ENCODE measurements around the gene PPME1. TPM values are rescaled to one million over a fixed set of nuclear protein-coding genes. Genes with fewer than 3 reads are reported as not detected.
"Not testable (repeated sequence)": the region's sequence is repeated elsewhere in the genome, so short reads cannot be mapped to it uniquely, and the experiment has no call there.

The PPME1 gene
- total and polyA plus RNA-seq, 9 donors, result 27.1 to 48.1 (median 43.8) TPM

DNA sequence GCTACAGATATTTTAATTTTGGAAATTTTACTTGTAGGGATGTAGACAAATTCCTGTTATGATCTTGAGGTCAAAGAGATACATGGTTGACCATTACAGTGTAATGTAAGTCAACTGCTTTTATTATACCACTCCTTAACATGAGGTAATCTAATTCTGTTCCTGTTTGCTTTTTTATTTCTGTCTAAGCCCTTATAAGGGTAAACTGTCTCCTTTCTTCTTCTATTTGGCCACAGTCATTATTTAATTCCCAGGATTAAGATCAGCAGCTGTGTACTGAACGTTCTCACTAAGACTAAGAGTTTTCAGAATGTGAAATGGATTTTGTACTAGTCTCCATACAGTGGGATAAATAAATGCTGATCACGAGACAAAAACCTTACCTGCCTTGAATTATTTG lies 33.1 kb upstream of the PPME1 start:
- Histone ChIP-seq H3K4me1 (ENCODE audit: control insufficient read depth, insufficient read depth, low read length) (peaks cover 11% of the 10 kb centered on the region), H3K27me3 (ENCODE audit: control insufficient read depth, insufficient read depth, low read length) (no peaks in the 10 kb centered on the region), H3K27ac (ENCODE audit: low read length) (peak overlapping the region; percentile 84), H3K4me3 (ENCODE audit: low read length) (no peak overlapping the region), H3K9me3 (replicated peaks; ENCODE audit: control insufficient read depth, low read depth, low read length) (no peaks in the 10 kb centered on the region), H3K36me3 (ENCODE audit: control insufficient read depth, insufficient read depth, low read length) (peaks cover 17% of the 10 kb centered on the region)
- no CpG with 5 or more reads among the region's 2 CpGs for WGBS (ENCODE audit: insufficient coverage)
- peak; percentile 59 for DNase-seq

GRCh38 chr11:74138572-74138971 lies 32.5 kb upstream of the PPME1 start:
- Histone ChIP-seq H3K9me3 (replicated peaks; ENCODE audit: control insufficient read depth, low read depth, low read length) (no peaks in the 10 kb centered on the region), H3K36me3 (ENCODE audit: control insufficient read depth, insufficient read depth, low read length) (peaks cover 13% of the 10 kb centered on the region), H3K27me3 (ENCODE audit: control insufficient read depth, insufficient read depth, low read length) (no peaks in the 10 kb centered on the region), H3K4me3 (ENCODE audit: low read length) (no peak overlapping the region), H3K4me1 (ENCODE audit: control insufficient read depth, insufficient read depth, low read length) (peaks cover 11% of the 10 kb centered on the region), H3K27ac (ENCODE audit: low read length) (peak overlapping the region; percentile 84)
- WGBS (ENCODE audit: insufficient coverage), result 50% methylated on average over 1 of the region's 2 CpGs
- DNase-seq, result peak; percentile 93

DNA sequence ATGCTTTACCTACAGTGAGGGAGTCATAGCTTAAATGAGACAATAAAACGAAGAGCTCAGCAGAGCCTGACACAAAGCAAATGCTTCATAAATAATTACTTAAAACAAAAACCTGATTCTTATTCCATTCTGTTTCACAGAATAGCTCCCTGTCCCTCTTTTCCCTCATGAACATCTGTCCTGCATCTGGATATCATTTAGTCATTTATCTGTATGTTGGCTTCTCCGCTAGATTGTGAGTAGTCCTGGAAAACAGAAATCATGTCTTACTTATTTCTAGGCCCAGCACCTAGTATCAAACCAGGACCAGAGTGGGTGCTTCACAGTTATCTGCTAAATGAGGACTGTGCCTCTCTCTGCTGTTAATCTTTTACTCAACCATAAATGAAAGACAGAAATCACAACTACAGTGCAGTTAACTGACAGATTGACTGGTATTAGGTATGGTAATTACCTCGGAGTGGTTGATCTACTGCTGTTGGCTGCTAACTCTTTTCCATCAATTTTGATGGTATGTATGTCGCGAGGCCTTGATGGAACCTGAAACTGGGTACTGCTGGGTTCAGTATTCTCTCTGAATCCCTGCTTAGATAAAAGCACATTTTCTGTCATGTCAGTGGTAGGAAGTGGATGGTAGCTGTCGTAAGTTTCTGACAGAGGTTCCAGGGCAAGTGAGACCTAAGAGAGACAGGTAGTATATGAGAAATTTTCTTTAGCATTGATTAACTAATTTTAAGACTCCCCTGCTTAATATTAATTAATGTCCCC lies 31.8 kb upstream of the PPME1 start:
- Histone ChIP-seq H3K9me3 (replicated peaks; ENCODE audit: control insufficient read depth, low read depth, low read length) (no peaks in the 10 kb centered on the region), H3K4me1 (ENCODE audit: control insufficient read depth, insufficient read depth, low read length) (peaks cover 11% of the 10 kb centered on the region), H3K27ac (ENCODE audit: low read length) (peak overlapping the region; percentile 84), H3K4me3 (ENCODE audit: low read length) (no peak overlapping the region), H3K36me3 (ENCODE audit: control insufficient read depth, insufficient read depth, low read length) (peaks cover 12% of the 10 kb centered on the region), H3K27me3 (ENCODE audit: control insufficient read depth, insufficient read depth, low read length) (no peaks in the 10 kb centered on the region)
- no CpG with 5 or more reads among the region's 6 CpGs for WGBS (ENCODE audit: insufficient coverage)
- DNase-seq, result peak; percentile 67

GRCh38 chr11:74139919-74140431 lies 31.1 kb upstream of the PPME1 start:
- Histone ChIP-seq H3K27ac (ENCODE audit: low read length) (peak overlapping the region; percentile 84), H3K4me1 (ENCODE audit: control insufficient read depth, insufficient read depth, low read length) (peaks cover 11% of the 10 kb centered on the region)
- WGBS (ENCODE audit: insufficient coverage), result no CpG with 5 or more reads among the region's 1 CpG
- not testable (repeated sequence) for DNase-seq; H3K4me3 ChIP-seq (ENCODE audit: low read length); H3K9me3 ChIP-seq (replicated peaks; ENCODE audit: control insufficient read depth, low read depth, low read length); H3K36me3 ChIP-seq (ENCODE audit: control insufficient read depth, insufficient read depth, low read length); H3K27me3 ChIP-seq (ENCODE audit: control insufficient read depth, insufficient read depth, low read length)

DNA sequence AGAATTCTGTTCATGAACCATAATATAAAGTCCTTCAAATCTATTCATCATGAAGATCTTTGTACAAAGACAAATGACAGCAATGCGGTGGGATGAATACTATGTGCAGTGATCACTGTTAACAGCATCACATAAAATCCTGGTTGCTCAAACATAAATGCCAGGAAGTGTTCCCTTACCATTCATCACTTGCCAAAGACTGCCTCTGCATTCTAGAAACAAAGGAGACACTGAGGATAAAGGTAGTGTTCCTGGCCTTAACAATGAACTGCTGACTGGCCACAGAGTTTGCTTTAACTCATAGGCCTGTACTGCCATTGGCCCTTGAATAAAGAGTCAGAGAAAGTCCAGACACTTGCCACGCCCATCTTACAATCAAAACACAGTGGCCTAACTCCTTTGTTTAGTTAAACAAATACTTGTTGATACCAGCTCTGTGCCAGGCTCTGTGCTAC lies 29.8 kb upstream of the PPME1 start:
- Histone ChIP-seq H3K27me3 (ENCODE audit: control insufficient read depth, insufficient read depth, low read length) (no peaks in the 10 kb centered on the region), H3K4me1 (ENCODE audit: control insufficient read depth, insufficient read depth, low read length) (peaks cover 11% of the 10 kb centered on the region), H3K36me3 (ENCODE audit: control insufficient read depth, insufficient read depth, low read length) (peaks cover 5% of the 10 kb centered on the region), H3K27ac (ENCODE audit: low read length) (no peak overlapping the region), H3K9me3 (replicated peaks; ENCODE audit: control insufficient read depth, low read depth, low read length) (no peaks in the 10 kb centered on the region), H3K4me3 (ENCODE audit: low read length) (no peak overlapping the region)
- WGBS (ENCODE audit: insufficient coverage), result 80% methylated on average over 1 of the region's 2 CpGs
- DNase-seq, result no peak

GRCh38 chr11:74141908-74142307 lies 29.2 kb upstream of the PPME1 start:
- WGBS (ENCODE audit: insufficient coverage), result no CpG with 5 or more reads among the region's 3 CpGs
- peaks cover 11% of the 10 kb centered on the region for H3K4me1 ChIP-seq (ENCODE audit: control insufficient read depth, insufficient read depth, low read length)

GRCh38 chr11:74142624-74143023 lies 28.5 kb upstream of the PPME1 start:
- Histone ChIP-seq H3K27ac (ENCODE audit: low read length) (no peak overlapping the region), H3K4me3 (ENCODE audit: low read length) (no peak overlapping the region), H3K36me3 (ENCODE audit: control insufficient read depth, insufficient read depth, low read length) (peaks cover 2% of the 10 kb centered on the region), H3K27me3 (ENCODE audit: control insufficient read depth, insufficient read depth, low read length) (no peaks in the 10 kb centered on the region), H3K9me3 (replicated peaks; ENCODE audit: control insufficient read depth, low read depth, low read length) (no peaks in the 10 kb centered on the region), H3K4me1 (ENCODE audit: control insufficient read depth, insufficient read depth, low read length) (peaks cover 11% of the 10 kb centered on the region)
- WGBS (ENCODE audit: insufficient coverage), result 79% methylated on average over 2 of the region's 3 CpGs
- DNase-seq, result no peak

More at GRCh38 chr11:74141908-74142307, 29.2 kb upstream of the PPME1 start:
- Histone ChIP-seq H3K27ac (ENCODE audit: low read length) (no peak overlapping the region), H3K36me3 (ENCODE audit: control insufficient read depth, insufficient read depth, low read length) (peaks cover 2% of the 10 kb centered on the region), H3K4me3 (ENCODE audit: low read length) (no peak overlapping the region), H3K9me3 (replicated peaks; ENCODE audit: control insufficient read depth, low read depth, low read length) (no peaks in the 10 kb centered on the region), H3K27me3 (ENCODE audit: control insufficient read depth, insufficient read depth, low read length) (no peaks in the 10 kb centered on the region)
- DNase-seq, result no peak

- Histone ChIP-seq H3K36me3 (ENCODE audit: control insufficient read depth, insufficient read depth, low read length) (peaks cover under 1% of the 10 kb centered on the region), H3K27ac (ENCODE audit: low read length) (no peak overlapping the region), H3K4me3 (ENCODE audit: low read length) (no peak overlapping the region), H3K4me1 (ENCODE audit: control insufficient read depth, insufficient read depth, low read length) (peaks cover 4% of the 10 kb centered on the region), H3K9me3 (replicated peaks; ENCODE audit: control insufficient read depth, low read depth, low read length) (no peaks in the 10 kb centered on the region), H3K27me3 (ENCODE audit: control insufficient read depth, insufficient read depth, low read length) (no peaks in the 10 kb centered on the region)
- WGBS (ENCODE audit: insufficient coverage), result 80% methylated on average over 1 of the region's 4 CpGs
- DNase-seq, result no peak
Observed at GRCh38 chr11:74144592-74144991, 26.5 kb upstream of the PPME1 start.

- H3K4me3 ChIP-seq (ENCODE audit: low read length), result no peak overlapping the region
- no peak for DNase-seq
- H3K36me3 ChIP-seq (ENCODE audit: control insufficient read depth, insufficient read depth, low read length), result no peaks in the 10 kb centered on the region
- no peaks in the 10 kb centered on the region for H3K9me3 ChIP-seq (replicated peaks; ENCODE audit: control insufficient read depth, low read depth, low read length)
- 100% methylated on average over 2 of the region's 5 CpGs for WGBS (ENCODE audit: insufficient coverage)
- no peaks in the 10 kb centered on the region for H3K27me3 ChIP-seq (ENCODE audit: control insufficient read depth, insufficient read depth, low read length)
- no peaks in the 10 kb centered on the region for H3K4me1 ChIP-seq (ENCODE audit: control insufficient read depth, insufficient read depth, low read length)
- H3K27ac ChIP-seq (ENCODE audit: low read length), result no peak overlapping the region
Observed at GRCh38 chr11:74147199-74147929, 23.7 kb upstream of the PPME1 start.

- H3K4me3 ChIP-seq (ENCODE audit: low read length), result no peak overlapping the region
- H3K27me3 ChIP-seq (ENCODE audit: control insufficient read depth, insufficient read depth, low read length), result no peaks in the 10 kb centered on the region
- H3K36me3 ChIP-seq (ENCODE audit: control insufficient read depth, insufficient read depth, low read length), result peaks cover 4% of the 10 kb centered on the region
- H3K9me3 ChIP-seq (replicated peaks; ENCODE audit: control insufficient read depth, low read depth, low read length), result peaks cover 3% of the 10 kb centered on the region
- no peak for DNase-seq
- H3K27ac ChIP-seq (ENCODE audit: low read length), result no peak overlapping the region
- no peaks in the 10 kb centered on the region for H3K4me1 ChIP-seq (ENCODE audit: control insufficient read depth, insufficient read depth, low read length)
Observed at GRCh38 chr11:74153224-74153623, 17.9 kb upstream of the PPME1 start.

All from muscle of leg (tissue), 11 donors.